ENCODE measurements around the gene WDR82.

WDR82 gene

DNA sequence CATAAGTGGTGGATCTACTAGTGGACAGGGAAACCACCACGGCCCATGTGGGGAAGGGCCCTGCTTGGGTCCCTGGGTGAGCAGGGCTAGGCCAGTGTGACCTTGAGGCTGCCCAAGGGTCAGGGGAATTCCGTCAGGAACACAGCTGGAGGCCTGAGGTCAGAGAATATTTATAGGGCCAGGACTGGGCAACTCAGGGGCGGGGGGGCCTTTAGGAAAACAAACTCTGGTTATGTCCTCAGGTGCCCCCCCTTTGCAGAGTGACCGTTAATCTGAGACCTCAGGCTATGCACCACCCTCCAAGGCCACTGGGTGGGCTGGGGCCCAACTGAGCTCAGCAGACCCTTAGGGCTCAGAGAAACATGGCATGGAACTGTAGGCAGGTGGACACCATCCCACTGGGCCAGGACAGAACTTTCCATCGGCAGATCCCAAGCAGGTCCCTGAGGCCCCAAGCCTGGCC lies 42.0 kb downstream of the WDR82 start:
- no peak for DNase-seq

- DNase-seq, result no peak
These were observed 43.7 kb downstream of the WDR82 start for GRCh38 chr3:52234516-52235447.

- no peak for DNase-seq
These were observed 44.5 kb downstream of the WDR82 start for GRCh38 chr3:52233968-52234367.

DNA sequence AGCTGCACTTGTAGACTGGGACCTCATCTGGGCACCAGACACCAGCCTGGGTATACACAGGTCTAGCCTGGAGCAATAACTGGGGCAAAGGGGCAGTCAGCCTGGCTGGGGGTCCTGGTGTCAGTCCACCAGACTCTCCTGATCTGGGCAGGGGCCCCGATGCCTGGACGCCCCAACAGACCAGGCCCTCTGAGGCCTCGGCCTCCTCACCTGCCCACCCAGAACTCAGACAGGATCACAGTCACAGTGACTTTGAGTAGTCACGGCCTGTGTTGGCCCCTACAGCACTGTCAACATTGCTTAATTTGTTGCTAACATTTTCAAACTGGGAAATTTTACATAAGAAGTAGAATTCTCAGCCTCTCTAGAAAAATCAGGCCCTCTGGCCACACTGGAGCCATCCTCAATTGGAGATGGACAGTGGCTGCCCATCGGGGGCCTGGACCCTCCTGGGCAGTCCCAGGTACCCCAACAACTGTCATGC lies 45.3 kb downstream of the WDR82 start:
- DNase-seq, result no peak

DNA sequence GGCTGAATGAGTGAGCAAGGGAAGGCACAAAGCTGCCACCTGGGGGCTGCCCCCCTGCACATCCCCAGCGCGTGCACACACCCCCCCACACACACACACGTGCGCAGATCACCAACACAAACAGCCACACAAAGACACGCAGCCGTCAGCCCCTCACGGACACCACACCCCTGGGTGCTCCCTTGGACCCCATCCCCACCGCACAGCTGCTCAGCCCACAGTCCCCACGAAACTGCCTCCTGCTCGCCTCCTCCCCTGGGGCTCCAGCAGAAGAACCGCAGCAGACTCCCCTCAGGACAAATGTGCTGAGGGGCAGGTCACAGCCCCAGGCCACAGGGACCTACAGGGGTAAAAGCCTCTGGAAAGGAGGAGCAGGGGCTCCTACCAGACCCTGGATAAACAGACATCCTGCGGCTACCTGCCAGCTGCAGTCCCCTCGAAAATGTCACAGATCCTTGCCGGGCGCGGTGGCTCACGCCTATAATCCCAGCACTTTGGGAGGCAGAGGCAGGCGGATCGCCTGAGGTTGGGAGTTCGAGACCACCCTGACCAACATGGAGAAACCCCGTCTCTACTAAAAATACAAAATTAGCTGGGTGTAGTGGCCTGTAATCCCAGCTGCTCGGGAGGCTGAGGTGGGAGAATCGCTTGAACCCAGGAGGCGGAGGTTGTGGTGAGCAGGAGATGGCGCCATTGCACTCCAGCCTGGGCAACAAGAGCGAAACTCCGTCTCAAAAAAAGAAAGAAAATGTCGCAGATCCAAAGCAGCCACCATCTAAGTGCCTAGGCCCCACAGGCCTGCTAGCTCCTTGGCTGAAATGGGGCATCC lies 46.0 kb downstream of the WDR82 start:
- DNase-seq, result no peak

- no peak for DNase-seq
These were observed 46.8 kb downstream of the WDR82 start for GRCh38 chr3:52231502-52232278.

- DNase-seq, result no peak
These were observed 47.5 kb downstream of the WDR82 start for GRCh38 chr3:52230889-52231499.

GRCh38 chr3:52230461-52230860 lies 48.0 kb downstream of the WDR82 start:
- DNase-seq, result no peak

DNA sequence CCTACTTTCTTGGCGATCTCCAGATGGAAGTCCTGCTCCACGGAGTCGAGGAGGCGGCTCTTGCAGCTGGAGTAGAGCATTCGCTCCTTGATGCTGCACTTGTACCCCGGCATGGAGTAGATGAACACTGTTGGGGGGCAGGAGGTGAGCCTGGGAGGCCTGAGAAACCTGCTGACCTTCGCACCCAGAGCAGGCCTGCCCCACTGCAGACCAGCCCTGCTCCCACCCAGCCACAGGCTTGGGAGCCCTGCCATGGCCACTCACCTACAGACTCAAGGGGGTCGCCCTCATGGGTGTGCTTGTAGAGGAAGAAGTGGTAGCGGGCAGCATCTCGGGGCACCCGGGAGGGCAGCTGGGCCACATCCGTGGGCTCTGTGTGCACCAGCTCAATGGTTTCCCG lies 48.8 kb downstream of the WDR82 start:
- no peak for DNase-seq

DNA sequence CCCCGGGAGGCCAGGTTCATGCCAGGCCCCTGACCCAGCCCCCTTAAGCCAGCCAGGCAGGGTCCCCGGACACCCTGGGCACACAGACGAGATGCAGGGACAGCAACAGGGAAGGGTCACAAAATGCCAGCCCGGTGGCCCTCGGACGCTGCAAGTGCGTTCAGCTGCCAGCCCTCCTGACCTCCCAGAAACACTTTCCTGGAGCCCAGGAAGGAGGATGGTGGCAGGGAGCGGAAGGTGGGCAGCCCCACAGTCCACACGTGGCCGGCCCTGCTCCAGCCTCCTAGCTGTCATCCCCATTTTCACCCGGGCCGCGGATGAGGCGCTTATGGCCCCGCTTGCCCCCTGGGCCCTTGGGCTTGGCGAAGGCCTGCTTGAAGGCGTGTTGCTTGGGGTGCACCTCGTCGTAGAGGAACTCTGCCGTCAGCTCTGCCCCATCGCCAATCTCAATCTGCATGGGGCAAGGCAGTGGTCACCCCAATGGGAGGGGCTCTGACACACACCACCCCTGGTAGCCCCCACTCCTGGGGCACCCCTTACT lies 49.6 kb downstream of the WDR82 start:
- DNase-seq, result no peak

GRCh38 chr3:52228266-52228665 lies 50.2 kb downstream of the WDR82 start:
- DNase-seq, result no peak

DNA sequence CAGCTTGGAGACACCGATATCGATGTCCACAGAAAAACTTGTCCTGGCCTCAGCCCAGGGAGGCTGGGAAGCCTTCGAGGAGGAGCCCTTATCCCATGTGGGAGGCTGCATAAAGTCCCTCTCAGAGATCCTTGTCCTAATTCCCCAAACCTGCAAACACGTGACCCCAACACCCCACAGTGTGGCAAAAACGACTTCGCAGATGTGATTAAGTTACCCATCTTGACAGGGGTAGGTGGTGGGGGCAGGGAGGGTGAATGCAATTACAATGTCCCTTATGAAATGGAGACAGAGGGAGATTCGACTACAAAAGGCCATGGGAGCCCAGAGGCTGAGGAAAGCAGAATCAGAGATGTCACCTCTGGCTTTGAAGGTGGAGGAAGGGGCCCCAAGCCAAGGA lies 50.7 kb downstream of the WDR82 start:
- DNase-seq, result no peak

DNA sequence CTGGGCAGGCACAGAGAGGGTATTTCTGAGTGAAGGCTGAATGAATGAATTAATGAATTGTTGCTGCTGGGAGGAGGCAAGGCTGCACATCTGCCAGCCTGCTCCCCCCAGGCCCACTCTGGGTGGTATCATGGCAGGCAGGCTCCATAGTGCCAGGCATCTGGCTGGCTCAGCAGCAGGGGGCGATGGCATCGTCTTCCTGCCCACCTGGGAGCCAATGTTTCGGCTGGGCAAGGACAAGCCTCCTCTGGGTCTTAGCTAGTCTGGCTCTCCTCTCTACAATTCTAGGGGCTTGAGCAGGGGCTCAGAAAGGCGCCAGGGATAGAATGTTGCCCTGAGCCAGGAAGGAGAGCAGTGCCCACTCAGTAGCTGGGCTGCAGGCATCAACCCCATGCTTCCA lies 51.3 kb downstream of the WDR82 start:
- DNase-seq, result no peak

GRCh38 chr3:52226229-52226817 lies 52.1 kb downstream of the WDR82 start:
- DNase-seq, result no peak

GRCh38 chr3:52225452-52226228 lies 52.8 kb downstream of the WDR82 start, which contains the start of gene TLR9:
Gene TLR9, minus strand, starts transcription at chr3:52225645. Its CDS starts 116 bp downstream, at chr3:52225529.
- no peak for DNase-seq

DNA sequence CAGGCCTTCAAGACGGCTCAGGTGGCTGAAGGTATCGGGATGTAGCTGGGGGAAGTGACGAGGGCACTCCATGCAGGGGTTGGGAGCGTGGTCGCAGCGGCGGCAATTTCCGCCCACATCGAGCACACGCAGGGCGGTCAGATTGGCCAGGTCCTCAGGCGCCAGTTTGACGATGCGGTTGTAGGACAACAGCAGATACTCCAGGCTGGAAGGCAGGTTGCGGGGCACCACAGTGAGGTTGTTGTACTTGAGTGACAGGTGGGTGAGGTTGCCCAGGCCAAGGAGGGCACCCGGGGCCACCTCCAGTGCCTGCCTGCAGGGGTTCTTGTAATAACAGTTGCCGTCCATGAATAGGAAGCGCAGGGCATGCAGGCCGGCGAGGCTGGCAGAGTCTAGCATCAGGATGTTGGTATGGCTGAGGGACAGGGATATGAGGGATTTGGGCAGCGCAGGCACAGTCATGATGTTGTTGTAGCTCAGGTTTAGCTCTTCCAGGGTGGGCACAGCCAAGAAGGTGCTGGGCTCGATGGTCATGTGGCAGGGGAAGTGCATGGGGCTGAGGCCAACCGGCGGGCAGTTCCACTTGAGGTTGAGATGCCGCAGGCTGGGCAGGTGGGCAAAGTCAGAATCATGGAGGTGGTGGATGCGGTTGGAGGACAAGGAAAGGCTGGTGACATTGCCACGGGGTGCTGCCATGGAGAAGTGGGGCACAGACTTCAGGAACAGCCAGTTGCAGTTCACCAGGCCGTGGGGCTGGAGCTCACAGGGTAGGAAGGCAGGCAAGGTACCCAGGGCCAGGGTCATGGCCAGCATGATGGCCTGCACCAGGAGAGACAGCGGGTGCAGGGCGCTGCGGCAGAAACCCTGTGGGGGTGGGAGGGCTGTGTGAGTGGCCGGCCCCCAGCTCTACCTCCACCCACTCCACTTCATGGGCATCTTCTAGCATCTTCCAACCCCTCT lies 54.7 kb downstream of the WDR82 start:
- no peak for DNase-seq

DNA sequence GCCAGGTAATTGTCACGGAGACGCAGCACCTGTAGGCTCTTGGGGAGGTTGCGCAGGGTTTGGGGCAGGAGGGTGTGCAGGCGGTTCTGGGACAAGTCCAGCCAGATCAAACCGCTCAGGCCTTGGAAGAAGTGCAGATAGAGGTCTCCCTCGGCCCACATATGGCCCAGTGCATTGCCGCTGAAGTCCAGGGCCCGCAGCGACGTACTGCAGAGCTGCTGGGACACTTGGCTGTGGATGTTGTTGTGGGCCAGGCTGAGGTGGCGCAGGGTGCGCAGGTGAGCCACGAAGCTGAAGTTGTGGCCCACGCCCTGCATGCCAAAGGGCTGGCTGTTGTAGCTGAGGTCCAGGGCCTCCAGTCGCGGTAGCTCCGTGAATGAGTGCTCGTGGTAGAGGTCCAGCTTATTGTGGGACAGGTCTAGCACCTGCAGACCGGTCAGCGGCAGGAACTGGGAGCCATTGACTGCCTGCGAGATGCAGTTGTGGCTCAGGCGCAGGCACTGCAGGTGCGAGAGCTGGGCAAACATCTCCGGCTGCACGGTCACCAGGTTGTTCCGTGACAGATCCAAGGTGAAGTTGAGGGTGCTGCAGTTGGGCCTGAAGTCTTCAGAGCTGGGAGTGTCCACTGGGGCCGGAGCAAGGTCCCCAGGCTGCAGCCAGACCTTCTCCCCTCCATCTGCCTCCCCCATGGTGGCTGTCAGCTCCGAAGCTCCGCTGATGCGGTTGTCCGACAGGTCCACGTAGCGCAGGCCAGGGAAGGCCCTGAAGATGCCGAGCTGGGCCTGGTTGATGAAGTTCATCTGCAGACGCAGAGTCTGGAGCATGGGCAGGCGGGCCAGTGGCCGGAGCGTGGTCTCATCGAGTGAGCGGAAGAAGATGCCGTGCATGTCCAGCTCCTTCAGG lies 55.9 kb downstream of the WDR82 start:
- DNase-seq, result no peak

DNA sequence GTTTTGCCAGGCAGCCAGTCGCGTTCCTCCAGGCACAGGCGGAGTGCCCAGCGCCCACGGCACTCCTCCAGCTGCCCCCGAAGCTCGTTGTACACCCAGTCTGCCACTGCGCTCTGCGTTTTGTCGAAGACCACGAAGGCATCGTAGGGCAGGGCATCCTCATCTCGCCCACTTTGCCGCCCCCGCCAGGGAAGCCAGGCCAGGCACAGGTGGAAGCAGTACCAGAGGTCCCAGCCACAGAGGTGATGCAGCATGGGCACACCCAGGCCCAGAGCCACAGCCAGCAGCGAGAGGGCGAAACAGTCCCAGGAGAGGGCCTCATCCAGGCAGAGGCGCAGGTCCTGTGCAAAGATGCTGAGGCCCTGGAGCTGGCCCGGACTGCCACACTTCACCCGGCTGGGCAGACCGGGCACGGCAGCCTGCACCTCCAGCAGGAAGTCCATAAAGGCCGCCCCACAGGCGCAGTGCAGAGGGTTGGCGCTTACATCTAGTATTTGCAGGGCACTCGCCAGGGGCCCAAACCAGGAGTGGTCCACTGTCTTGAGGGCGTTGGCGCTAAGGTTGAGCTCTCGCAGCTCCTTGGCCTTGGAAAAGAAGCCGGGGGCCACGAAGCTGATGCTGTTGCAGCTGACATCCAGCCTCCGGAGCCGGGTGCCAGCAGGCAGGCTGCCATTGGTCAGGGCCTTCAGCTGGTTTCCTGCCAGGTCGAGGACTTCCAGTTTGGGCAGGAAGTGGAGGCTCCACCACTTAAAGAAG lies 56.7 kb downstream of the WDR82 start:
- no peak for DNase-seq

Data from NCI-H524 treated with DMSO at 0.1 percent for 48 hours (cell line).